Measurements from ENCODE around the gene PARD3B.

Gene PARD3B

DNA sequence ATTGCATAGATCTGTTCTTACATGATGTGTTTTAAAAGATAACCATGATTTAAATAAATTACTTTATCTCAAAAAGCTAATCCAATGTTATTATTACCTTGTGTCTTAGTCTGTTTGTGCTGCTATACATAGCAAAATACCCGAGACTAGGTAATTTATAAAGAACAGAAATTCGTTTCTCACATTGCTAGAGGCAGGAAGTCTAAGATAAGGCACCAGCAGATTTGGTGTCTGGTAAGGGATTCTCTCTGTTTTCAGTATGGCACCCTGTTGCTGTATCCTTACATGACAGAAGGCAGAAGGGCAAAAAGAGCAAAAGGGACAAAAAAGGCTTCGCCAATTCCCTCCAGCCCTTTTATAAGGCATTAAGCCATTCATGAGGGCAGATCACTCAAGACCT is 533.9 kb downstream of the PARD3B start:
- DNase-seq = no peak

DNA sequence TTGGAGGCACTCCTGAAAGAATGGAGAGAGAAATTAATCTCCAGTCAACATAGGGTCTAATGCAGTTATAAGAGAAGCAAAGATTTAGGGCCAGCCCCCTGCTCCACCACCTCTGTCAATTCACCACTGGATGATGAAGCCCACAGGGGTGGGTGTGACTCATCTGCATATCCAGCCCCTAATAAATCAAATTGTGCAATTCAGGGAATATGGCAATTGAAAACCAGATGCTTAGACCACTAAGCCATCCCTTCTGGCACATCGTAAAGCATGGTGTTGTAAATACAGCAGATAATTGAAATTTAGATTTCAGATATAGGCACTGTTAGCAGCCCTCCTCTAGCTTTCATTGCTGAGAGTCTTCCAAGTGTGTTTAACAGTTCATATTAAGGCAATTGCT is 541.4 kb downstream of the PARD3B start:
- no peak for DNase-seq

GRCh38 chr2:205087862-205088261 is 542.6 kb downstream of the PARD3B start:
- no peak for DNase-seq

GRCh38 chr2:205089958-205090357 is 544.7 kb downstream of the PARD3B start:
- no peak for DNase-seq

GRCh38 chr2:205091411-205091810 is 546.1 kb downstream of the PARD3B start:
- DNase-seq = no peak

DNA sequence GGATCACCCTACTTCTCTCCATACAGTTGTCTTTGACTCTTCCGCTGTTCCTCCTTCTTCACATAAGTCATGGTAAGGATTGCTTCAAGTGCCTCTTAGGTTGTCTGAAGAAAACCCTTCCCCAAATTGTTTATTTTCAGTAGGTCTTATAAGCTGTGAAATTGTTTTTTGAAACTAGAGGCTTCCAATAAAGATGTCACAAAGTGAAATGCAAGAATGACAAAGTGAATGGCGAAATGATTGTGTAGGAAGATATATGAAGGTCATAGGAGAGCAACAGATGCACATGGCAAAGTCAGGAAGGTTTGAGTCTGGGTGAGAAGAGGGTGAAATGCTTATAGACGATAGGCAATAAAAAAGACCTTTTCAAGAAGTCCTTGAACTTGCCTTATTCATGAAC is 548.8 kb downstream of the PARD3B start:
- DNase-seq = no peak

DNA sequence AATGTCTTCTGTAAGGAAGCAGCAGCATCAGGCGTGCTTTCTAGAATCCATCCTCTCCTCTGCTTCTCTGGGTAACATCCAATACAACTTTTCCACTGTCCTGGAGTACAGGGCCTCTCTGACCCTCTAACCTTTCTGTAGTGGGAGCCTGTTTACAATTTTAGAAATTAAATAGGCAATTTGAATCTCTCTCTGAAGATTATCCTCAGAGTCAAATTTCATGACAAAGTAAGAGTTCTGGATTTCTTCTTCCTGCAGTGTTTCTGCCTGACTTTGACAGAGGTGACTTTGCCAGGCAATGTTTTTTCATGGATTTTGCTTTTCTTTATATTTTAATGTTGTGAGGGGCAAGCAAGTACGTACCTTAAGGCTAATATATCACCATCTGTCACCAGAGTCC is 558.4 kb downstream of the PARD3B start:
- DNase-seq = no peak

DNA sequence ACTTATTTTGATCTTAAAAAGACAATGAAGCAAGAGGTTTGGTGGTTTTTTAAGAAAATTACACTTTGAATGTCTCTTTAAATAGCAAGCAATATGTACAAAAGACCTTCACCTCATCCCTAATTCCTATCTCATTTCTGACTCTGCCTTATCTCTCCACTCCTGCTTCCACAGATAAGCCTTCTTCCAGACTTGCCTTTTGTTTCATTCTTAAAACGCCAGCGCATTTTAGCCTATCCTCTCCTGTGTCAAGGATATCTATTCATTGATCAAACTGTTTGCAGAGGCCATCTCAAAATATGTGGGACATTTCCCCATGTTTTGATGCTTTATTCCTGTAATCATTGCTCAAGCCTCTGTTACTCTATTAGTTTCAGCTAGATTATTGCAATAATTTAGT is 562.5 kb downstream of the PARD3B start:
- DNase-seq = no peak

- DNase-seq = no peak
Observed at GRCh38 chr2:205115511-205115910, 570.2 kb downstream of the PARD3B start.

GRCh38 chr2:205117125-205117524 is 571.9 kb downstream of the PARD3B start:
- DNase-seq = no peak

DNA sequence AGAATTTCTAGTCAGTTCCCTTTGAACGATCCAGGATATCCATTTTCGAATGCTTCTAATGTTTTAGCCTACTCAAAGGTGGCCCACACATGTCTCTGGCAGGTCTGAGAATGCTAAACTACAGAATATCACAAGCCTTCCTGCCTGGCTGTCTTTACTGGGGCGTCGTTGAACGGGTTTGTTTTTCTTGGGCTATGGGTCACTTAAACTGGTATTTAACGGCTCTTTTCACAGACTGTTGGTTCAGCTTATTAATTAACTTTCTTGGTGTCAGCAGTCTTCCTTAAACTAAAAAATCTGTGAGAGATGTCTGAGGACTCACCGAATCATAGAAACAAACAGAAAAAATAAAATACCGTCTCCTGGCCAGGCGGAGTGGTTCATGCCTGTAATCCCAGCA is 573.9 kb downstream of the PARD3B start:
- DNase-seq = no peak

- no peak for DNase-seq
Observed at GRCh38 chr2:205128726-205129125, 583.5 kb downstream of the PARD3B start.

- DNase-seq = no peak
Observed at GRCh38 chr2:205129531-205129930, 584.3 kb downstream of the PARD3B start.

GRCh38 chr2:205130111-205130829 is 585.0 kb downstream of the PARD3B start:
- no peak for DNase-seq

DNA sequence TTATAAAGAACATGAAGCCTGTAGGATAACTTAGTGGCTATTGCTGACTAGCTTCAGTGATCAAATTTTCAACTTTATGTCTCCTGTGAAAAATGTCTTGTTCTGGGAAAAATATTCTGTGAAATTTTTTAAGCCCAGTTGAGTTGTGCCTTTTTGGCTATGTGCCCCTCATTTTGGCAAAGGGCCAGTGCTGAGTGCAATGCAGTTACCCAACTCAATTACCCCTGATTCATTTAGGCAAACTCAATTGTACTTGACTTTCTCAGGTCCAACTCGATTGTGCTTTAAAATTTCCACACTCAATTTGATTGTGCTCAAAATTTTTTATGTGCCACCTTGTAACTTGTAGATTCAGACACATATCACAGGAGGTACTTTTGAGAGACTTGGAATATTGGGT is 588.3 kb downstream of the PARD3B start:
- DNase-seq = no peak

GRCh38 chr2:205138735-205139134 is 593.5 kb downstream of the PARD3B start:
- DNase-seq = no peak

DNA sequence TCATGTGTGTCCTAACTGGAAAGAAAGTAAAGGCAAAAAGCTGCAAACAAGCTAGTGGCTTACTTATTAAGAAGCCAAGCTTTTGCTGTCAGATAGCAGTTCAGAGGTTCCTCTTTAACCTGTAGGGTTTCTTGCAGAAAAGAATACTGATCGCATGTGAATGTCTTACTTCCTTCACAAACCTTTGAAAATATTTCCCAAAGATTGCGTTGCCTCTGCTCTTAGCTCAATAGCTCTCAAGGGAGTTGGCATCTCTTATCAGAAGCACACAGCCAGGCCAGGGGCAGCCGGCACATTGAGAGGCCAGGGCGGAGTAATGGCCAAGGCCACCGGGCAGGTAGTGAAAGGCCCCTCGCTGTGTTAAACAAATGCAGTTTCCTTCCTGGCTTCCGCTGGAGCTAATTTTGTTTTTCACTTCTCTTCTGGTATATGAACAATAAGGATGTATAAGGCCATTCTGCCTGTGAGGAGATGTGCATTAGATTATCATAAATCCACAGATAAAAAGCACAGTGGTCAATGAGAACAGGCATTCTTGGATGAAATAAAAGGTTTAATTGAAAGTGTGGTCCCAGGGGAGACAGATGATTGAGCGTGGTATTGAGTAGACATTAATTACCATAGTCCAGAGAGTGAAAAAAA is 594.7 kb downstream of the PARD3B start:
- no peak for DNase-seq

- DNase-seq = no peak
Observed at GRCh38 chr2:205141381-205141780, 596.1 kb downstream of the PARD3B start.

DNA sequence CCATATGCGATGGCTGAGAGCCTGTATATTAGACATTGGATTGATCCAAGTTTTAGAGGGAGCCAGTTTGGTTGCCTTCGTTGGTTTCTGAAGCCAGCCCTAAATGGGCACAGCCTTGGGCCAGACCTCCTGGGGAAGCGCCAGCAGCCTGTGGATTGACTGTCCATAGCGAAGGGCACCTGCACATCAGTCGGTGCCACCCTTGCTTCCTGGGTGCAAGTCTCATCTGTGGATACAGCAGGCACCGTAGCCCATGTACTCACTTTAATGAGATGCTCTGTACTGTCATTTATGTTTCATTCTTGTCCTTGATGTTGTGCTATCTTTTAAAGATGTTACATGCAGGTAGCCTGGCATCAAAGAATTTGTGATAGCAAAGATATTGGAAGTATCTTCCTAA is 600.6 kb downstream of the PARD3B start:
- DNase-seq = no peak

DNA sequence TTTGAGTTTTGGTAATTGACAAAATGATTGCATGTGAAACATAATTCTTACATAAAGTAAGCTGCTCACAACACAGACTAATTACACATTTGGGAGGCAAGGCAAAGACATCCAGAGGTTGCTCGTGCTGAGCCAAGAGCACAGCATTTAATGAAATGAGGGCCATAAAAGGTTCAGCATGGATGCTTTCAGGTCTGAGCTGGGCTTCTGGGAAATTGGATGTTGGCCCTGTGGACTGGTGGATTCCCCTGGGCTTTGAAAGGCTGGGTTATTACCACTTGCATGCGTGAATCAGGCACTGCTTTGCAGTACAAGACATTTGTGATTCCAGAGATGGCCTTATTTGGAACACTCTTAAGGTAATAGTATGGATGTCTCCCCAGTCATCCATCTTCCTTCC is 603.5 kb downstream of the PARD3B start:
- DNase-seq = no peak

GRCh38 chr2:205156457-205156856 is 611.2 kb downstream of the PARD3B start:
- DNase-seq = no peak

DNA sequence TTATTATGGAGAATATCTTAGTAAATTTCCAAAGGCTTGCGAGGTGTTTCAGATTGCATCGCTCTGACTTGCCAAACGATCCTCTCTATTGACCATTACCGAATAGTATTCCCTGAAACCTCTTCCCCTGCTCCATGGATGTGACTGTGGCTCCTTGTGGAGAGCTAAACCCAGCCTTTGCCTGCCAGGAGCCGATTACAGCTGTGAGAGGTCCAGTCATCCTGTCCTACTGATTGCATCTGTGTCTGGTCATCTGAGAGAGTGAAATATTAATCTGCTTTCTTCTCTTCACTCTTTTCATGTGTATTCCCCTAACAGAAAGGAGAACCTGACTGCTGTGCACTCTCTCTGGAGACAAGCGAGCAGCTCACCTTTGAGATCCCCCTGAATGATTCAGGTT is 613.1 kb downstream of the PARD3B start:
- DNase-seq = no peak

- DNase-seq = no peak
Observed at GRCh38 chr2:205161156-205161839, 616.0 kb downstream of the PARD3B start.

DNA sequence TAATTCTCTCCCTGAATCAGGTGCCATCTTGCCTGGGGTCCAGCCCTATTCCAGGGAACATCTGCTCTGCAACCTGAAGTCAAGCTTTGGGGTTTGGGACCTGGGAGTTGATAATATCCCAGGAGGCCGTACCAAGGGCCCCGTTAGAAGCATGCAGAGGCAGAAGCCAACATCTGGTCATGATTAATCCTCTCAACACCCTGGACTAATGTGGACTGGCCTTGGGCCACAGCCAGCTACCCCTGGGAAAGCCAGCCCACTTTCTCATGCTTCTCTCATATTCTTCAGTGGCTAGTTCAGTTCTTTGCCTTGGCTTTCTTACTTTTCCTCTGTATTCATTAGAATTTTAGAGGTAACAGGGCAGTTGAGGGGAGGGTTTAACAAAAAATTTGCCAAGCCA is 621.5 kb downstream of the PARD3B start:
- DNase-seq = no peak
